RPMI8226 (cell line): ENCODE data around the gene TMEM52B.
A peak's percentile ranks its signal among the peaks of the same experiment; 100 is the strongest.

ENCODE experiments used
- DNase-seq: peaks from one replicate; pipeline ENCODE4 v3.0.0-alpha.2; 2015

Gene TMEM52B

GRCh38 chr12:10178821-10179220 is at the start of gene TMEM52B:
TSS of gene TMEM52B (plus strand) at chr12:10179032. CDS start at chr12:10179575, 543 bp downstream.
- DNase-seq, result no peak

GRCh38 chr12:10130042-10130441 is 48.8 kb upstream of the TMEM52B start, which contains the start of gene CLEC7A:
TSS of gene CLEC7A (minus strand) at chr12:10130199. CDS start at chr12:10130082, 117 bp downstream.
- DNase-seq, result peak; percentile 88

- peak; percentile 15 for DNase-seq
Observed at GRCh38 chr12:10131111-10131690, 47.6 kb upstream of the TMEM52B start.

GRCh38 chr12:10132850-10133370 is 45.9 kb upstream of the TMEM52B start:
- DNase-seq, result no peak

- peak; percentile 58 for DNase-seq
Observed at GRCh38 chr12:10135126-10135525, 43.7 kb upstream of the TMEM52B start.

- peak; percentile 74 for DNase-seq
Observed at GRCh38 chr12:10136637-10137205, 42.1 kb upstream of the TMEM52B start.

- peak; percentile 62 for DNase-seq
Observed at GRCh38 chr12:10140001-10140400, 38.8 kb upstream of the TMEM52B start.

GRCh38 chr12:10142976-10143589 is 35.7 kb upstream of the TMEM52B start:
- DNase-seq, result peak; percentile 19

- DNase-seq, result no peak
Observed at GRCh38 chr12:10147714-10148403, 31.0 kb upstream of the TMEM52B start.

GRCh38 chr12:10151621-10152020 is 27.2 kb upstream of the TMEM52B start:
- no peak for DNase-seq

- DNase-seq, result peak; percentile 60
Observed at GRCh38 chr12:10153271-10154144, 25.3 kb upstream of the TMEM52B start.

- DNase-seq, result no peak
Observed at GRCh38 chr12:10154145-10154496, 24.7 kb upstream of the TMEM52B start.

- no peak for DNase-seq
Observed at GRCh38 chr12:10155966-10156365, 22.9 kb upstream of the TMEM52B start.

GRCh38 chr12:10158406-10158805 is 20.4 kb upstream of the TMEM52B start:
- DNase-seq, result no peak

GRCh38 chr12:10159280-10159679 is 19.6 kb upstream of the TMEM52B start:
- no peak for DNase-seq

GRCh38 chr12:10160617-10161385 is 18.0 kb upstream of the TMEM52B start:
- no peak for DNase-seq

GRCh38 chr12:10163084-10163483 is 15.7 kb upstream of the TMEM52B start:
- no peak for DNase-seq

- DNase-seq, result no peak
Observed at GRCh38 chr12:10165421-10165820, 13.4 kb upstream of the TMEM52B start.

- DNase-seq, result no peak
Observed at GRCh38 chr12:10167599-10167998, 11.2 kb upstream of the TMEM52B start.

GRCh38 chr12:10169104-10169503 is 9.7 kb upstream of the TMEM52B start:
- DNase-seq, result no peak

- no peak for DNase-seq
Observed at GRCh38 chr12:10170216-10170615, 8.6 kb upstream of the TMEM52B start.
